Measurements from ENCODE around the gene DNMT3L. TPM values are rescaled to one million over a fixed set of nuclear protein-coding genes. Genes with fewer than 3 reads are reported as not detected.
A peak's percentile ranks its signal among the peaks of the same experiment; 100 is the strongest.

DNMT3L gene
- total RNA-seq, 1 donor from 2014 or later = not detected

- H3K4me3 Mint-ChIP-seq (ENCODE audit: unreplicated experiment) = no peak overlapping the region
- DNase-seq (ENCODE audit: low spot score) = peak; percentile 68
- no peaks in the 10 kb centered on the region for H3K4me1 Mint-ChIP-seq (ENCODE audit: low read depth)
- H3K9me3 Mint-ChIP-seq (ENCODE audit: low read depth) = peaks cover 6% of the 10 kb centered on the region
- H3K36me3 Mint-ChIP-seq (ENCODE audit: low read depth) = no peaks in the 10 kb centered on the region
- no peak for TF ChIP-seq CTCF (IDR thresholded peaks at IDR 0.05)
- no peak overlapping the region for H3K27ac Mint-ChIP-seq (ENCODE audit: unreplicated experiment)
- peaks cover 17% of the 10 kb centered on the region for H3K27me3 Mint-ChIP-seq (ENCODE audit: low read depth)
These were observed 10.0 kb upstream of the DNMT3L start for GRCh38 chr21:44271558-44272283.

- peak; percentile 18 for DNase-seq (ENCODE audit: low spot score)
- H3K9me3 Mint-ChIP-seq (ENCODE audit: low read depth) = no peaks in the 10 kb centered on the region
- H3K4me1 Mint-ChIP-seq (ENCODE audit: low read depth) = no peaks in the 10 kb centered on the region
- H3K4me3 Mint-ChIP-seq (ENCODE audit: unreplicated experiment) = no peak overlapping the region
- TF ChIP-seq CTCF (IDR thresholded peaks at IDR 0.05) = no peak
- H3K36me3 Mint-ChIP-seq (ENCODE audit: low read depth) = no peaks in the 10 kb centered on the region
- H3K27me3 Mint-ChIP-seq (ENCODE audit: low read depth) = peaks cover 3% of the 10 kb centered on the region
- H3K27ac Mint-ChIP-seq (ENCODE audit: unreplicated experiment) = no peak overlapping the region
These were observed 7.4 kb upstream of the DNMT3L start for GRCh38 chr21:44269090-44269489.

GRCh38 chr21:44267655-44268142 lies 6.0 kb upstream of the DNMT3L start:
- peak; percentile 80 for DNase-seq (ENCODE audit: low spot score)

GRCh38 chr21:44265734-44266270 lies 4.1 kb upstream of the DNMT3L start:
- no peak for TF ChIP-seq CTCF (IDR thresholded peaks at IDR 0.05)
- Mint-ChIP-seq H3K4me1 (ENCODE audit: low read depth) (peaks cover 3% of the 10 kb centered on the region), H3K4me3 (ENCODE audit: unreplicated experiment) (no peak overlapping the region), H3K27me3 (ENCODE audit: low read depth) (peaks cover 2% of the 10 kb centered on the region), H3K36me3 (ENCODE audit: low read depth) (no peaks in the 10 kb centered on the region), H3K9me3 (ENCODE audit: low read depth) (no peaks in the 10 kb centered on the region), H3K27ac (ENCODE audit: unreplicated experiment) (no peak overlapping the region)
- peak; percentile 79 for DNase-seq (ENCODE audit: low spot score)

More at GRCh38 chr21:44267655-44268142, 6.0 kb upstream of the DNMT3L start:
- Mint-ChIP-seq H3K27me3 (ENCODE audit: low read depth) (peaks cover 2% of the 10 kb centered on the region), H3K36me3 (ENCODE audit: low read depth) (no peaks in the 10 kb centered on the region), H3K9me3 (ENCODE audit: low read depth) (no peaks in the 10 kb centered on the region), H3K4me1 (ENCODE audit: low read depth) (peaks cover 3% of the 10 kb centered on the region), H3K4me3 (ENCODE audit: unreplicated experiment) (no peak overlapping the region), H3K27ac (ENCODE audit: unreplicated experiment) (no peak overlapping the region)
- peak; percentile 45 for TF ChIP-seq CTCF (IDR thresholded peaks at IDR 0.05)

- Mint-ChIP-seq H3K4me3 (ENCODE audit: unreplicated experiment) (no peak overlapping the region), H3K27ac (ENCODE audit: unreplicated experiment) (no peak overlapping the region)
These were observed 2.1 kb upstream of the DNMT3L start for GRCh38 chr21:44263768-44264167.

More at GRCh38 chr21:44263768-44264167, 2.1 kb upstream of the DNMT3L start:
- TF ChIP-seq CTCF (IDR thresholded peaks at IDR 0.05) = no peak
- Mint-ChIP-seq H3K4me1 (ENCODE audit: low read depth) (peaks cover 3% of the 10 kb centered on the region), H3K9me3 (ENCODE audit: low read depth) (peaks cover 9% of the 10 kb centered on the region), H3K27me3 (ENCODE audit: low read depth) (peaks cover 10% of the 10 kb centered on the region), H3K36me3 (ENCODE audit: low read depth) (peaks cover 2% of the 10 kb centered on the region)
- DNase-seq (ENCODE audit: low spot score) = peak; percentile 36
